ENCODE results near the gene SERPIND1.

DNA sequence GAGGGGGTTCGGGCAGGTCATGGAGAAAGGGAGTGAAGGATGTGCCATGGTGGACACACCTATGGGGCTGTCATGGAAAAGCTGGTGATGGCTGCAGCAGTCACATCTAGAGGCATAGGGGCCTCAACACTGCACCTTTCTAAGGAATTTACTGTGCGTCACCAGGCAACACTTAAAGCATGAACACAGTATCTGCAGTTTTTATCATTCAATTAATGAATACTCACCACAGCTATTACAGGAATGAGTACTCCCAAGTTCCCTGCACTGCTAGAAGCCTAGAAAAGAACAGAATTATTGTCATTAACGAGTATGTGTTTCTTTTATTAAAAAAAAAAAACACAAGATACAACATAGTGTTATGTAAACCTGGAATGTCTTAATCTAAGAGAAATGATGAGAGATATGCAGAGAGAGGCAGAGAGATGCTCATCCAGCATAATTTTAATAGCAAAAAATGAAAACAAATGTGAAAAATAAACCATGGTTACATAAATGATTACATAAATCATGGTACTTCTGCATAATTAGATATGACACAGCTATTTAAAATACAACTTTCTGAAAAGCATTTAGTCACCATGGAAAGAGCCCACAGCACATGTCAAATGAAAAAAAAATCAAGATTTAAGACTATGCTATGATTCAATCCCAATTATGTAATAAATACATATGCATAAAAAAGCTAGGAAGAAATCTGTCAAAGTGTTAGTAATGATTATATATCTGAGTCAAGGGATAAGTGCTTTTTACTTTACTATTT lies 19.2 kb downstream of the SERPIND1 start:
- no peak for TF ChIP-seq POLR2A (IDR thresholded peaks at IDR 0.05)
- TF ChIP-seq, protein P1, sequence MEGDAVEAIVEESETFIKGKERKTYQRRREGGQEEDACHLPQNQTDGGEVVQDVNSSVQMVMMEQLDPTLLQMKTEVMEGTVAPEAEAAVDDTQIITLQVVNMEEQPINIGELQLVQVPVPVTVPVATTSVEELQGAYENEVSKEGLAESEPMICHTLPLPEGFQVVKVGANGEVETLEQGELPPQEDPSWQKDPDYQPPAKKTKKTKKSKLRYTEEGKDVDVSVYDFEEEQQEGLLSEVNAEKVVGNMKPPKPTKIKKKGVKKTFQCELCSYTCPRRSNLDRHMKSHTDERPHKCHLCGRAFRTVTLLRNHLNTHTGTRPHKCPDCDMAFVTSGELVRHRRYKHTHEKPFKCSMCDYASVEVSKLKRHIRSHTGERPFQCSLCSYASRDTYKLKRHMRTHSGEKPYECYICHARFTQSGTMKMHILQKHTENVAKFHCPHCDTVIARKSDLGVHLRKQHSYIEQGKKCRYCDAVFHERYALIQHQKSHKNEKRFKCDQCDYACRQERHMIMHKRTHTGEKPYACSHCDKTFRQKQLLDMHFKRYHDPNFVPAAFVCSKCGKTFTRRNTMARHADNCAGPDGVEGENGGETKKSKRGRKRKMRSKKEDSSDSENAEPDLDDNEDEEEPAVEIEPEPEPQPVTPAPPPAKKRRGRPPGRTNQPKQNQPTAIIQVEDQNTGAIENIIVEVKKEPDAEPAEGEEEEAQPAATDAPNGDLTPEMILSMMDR (IDR thresholded peaks at IDR 0.05) = no peak

Measured in thyroid gland (tissue), 4 donors.